Vagina (tissue), 2 donors: ENCODE results near the gene HDHD5.

Source experiments
- CTCF ChIP-seq, 3 experiments: fragments of 450-650 bp in 2 of 3; fragments of 200-600 bp in 1 of 3; sonication (generic) in 1 of 3; IDR thresholded peaks; one replicate each; pipeline ENCODE4 v1.5.1; 2017 to 2019; ENCODE audit warnings: antibody characterized with exemption in 3 of 3, mild to moderate bottlenecking in 2 of 3, moderate library complexity in 2 of 3
- POLR2A ChIP-seq, 2 donors: fragments of 450-650 bp; IDR thresholded peaks; one replicate each; pipeline ENCODE4 v1.6.1; 2017; ENCODE audit warnings: antibody characterized with exemption in 2 of 2, mild to moderate bottlenecking in 2 of 2, moderate library complexity in 2 of 2
- POLR2AphosphoS5 ChIP-seq, 2 donors: sonication (generic); formaldehyde crosslinking; IDR thresholded peaks; one replicate each; pipeline ENCODE4 v1.9.0; 2017; ENCODE audit warnings: antibody characterized with exemption in 2 of 2, mild to moderate bottlenecking in 2 of 2, low read depth in 1 of 2; ENCODE audit not compliant: insufficient read depth in 1 of 2

GRCh38 chr22:17102297-17102667 lies 56.8 kb downstream of the HDHD5 start:
- TF ChIP-seq POLR2A (IDR thresholded peaks at IDR 0.05) = no peak
- TF ChIP-seq CTCF (IDR thresholded peaks at IDR 0.05) = no peak
- TF ChIP-seq POLR2AphosphoS5 (IDR thresholded peaks at IDR 0.05; ENCODE audit: insufficient read depth in 1 of 2, low read depth in 1 of 2) = no peak
